HEK293T (cell line): Measurements from ENCODE around the gene PCGF2.

ENCODE experiments used
- ARNT ChIP-seq: fragments of 450-650 bp; IDR thresholded peaks from 2 replicates; pipeline ENCODE4 v1.6.1; 2017; ENCODE audit warnings: mild to moderate bottlenecking
- CTBP1 ChIP-seq: fragments of 450-650 bp; IDR thresholded peaks from 2 replicates; pipeline ENCODE4 v1.6.1; 2016; ENCODE audit warnings: borderline replicate concordance
- ELF4 ChIP-seq: fragments of 450-650 bp; IDR thresholded peaks from 2 replicates; pipeline ENCODE4 v1.6.1; 2017; ENCODE audit warnings: antibody characterized with exemption
- FOXK2 ChIP-seq: fragments of 450-650 bp; IDR thresholded peaks from 2 replicates; pipeline ENCODE4 v1.6.1; 2016; ENCODE audit warnings: mild to moderate bottlenecking
- FOXM1 ChIP-seq: fragments of 450-650 bp; IDR thresholded peaks from 2 replicates; pipeline ENCODE4 v1.6.1; 2017; ENCODE audit warnings: mild to moderate bottlenecking, borderline replicate concordance
- L3MBTL2 ChIP-seq: fragments of 450-650 bp; conservative IDR thresholded peaks from 2 replicates; pipeline ENCODE4 v1.6.1; 2016; ENCODE audit warnings: mild to moderate bottlenecking
- NFRKB ChIP-seq: fragments of 450-650 bp; IDR thresholded peaks from 2 replicates; pipeline ENCODE4 v1.6.1; 2016; ENCODE audit warnings: mild to moderate bottlenecking, moderate library complexity
- SP1 ChIP-seq: fragments of 450-650 bp; IDR thresholded peaks from 2 replicates; pipeline ENCODE4 v1.6.1; 2017
- SUZ12 ChIP-seq: fragments of 450-650 bp; IDR thresholded peaks from 2 replicates; pipeline ENCODE4 v1.6.1; 2016; ENCODE audit warnings: mild to moderate bottlenecking
- ZNF384 ChIP-seq: fragments of 450-650 bp; IDR thresholded peaks from 2 replicates; pipeline ENCODE4 v1.6.1; 2016
- TF ChIP-seq, protein P1 (sequence below): fragments of 450-650 bp; IDR thresholded peaks from 2 replicates; pipeline ENCODE4 v1.6.1; 2016

DNA sequence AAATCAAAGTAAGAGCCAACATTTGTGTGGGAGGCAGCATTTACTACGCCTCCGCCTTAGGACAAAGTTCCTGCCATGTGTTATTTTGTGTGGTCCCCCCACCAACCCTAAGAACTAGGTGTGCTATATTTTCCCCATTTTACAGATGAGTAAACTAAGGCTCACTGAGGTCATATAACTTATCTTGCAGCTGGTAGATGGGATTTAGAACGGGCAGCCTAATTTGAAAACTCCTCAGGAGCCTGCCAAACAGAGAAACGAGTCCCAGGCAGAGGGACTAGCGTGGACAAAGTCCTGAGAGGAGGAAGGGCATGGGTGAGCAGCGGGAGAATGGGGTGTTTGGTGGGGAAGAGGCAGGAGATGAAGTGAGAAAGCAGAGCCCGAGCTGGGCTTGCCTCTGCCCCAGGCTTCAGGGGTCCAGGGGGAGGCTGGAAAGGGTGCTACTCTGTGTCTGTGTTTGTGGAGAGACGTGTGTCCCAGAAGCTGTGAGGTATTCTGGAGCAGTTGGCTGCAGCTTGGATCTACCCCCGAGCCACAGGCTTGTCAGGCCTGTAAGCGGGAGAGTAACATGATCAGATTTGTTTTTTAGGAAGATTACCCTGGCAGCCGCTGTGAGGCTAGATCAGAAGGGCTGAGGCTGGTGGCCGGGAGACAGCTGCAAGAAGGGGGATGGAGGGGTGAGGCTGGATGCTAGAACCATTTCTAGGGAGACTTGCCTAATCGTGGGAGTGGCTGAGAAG lies 38.1 kb downstream of the PCGF2 start:
- no peak for TF ChIP-seq NFRKB
- no peak for TF ChIP-seq FOXM1
- TF ChIP-seq SUZ12, result no peak
- TF ChIP-seq, protein P1, sequence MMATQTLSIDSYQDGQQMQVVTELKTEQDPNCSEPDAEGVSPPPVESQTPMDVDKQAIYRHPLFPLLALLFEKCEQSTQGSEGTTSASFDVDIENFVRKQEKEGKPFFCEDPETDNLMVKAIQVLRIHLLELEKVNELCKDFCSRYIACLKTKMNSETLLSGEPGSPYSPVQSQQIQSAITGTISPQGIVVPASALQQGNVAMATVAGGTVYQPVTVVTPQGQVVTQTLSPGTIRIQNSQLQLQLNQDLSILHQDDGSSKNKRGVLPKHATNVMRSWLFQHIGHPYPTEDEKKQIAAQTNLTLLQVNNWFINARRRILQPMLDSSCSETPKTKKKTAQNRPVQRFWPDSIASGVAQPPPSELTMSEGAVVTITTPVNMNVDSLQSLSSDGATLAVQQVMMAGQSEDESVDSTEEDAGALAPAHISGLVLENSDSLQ, result no peak
- TF ChIP-seq ARNT, result no peak
- no peak for TF ChIP-seq CTBP1
- TF ChIP-seq ZNF384, result no peak
- no peak for TF ChIP-seq SP1
- TF ChIP-seq ELF4, result no peak
- no peak for TF ChIP-seq FOXK2
- TF ChIP-seq L3MBTL2, result no peak
